Thoracic aorta (tissue), 2 donors: ENCODE results near the gene ACYP2. TPM values are rescaled to one million over a fixed set of nuclear protein-coding genes. Genes with fewer than 3 reads are reported as not detected.
"Not testable (repeated sequence)": the region's sequence is repeated elsewhere in the genome, so short reads cannot be mapped to it uniquely, and the experiment has no call there.

ENCODE experiments used
- ATAC-seq: fragments of 150-250 bp; one replicate; pipeline ENCODE4 v1.8.0; 2017; ENCODE audit warnings: low read depth; ENCODE audit not compliant: insufficient number of reproducible peaks, low FRiP score
- DNase-seq: peaks from one replicate; pipeline ENCODE4 v3.0.0-alpha.2; 2020; ENCODE audit warnings: low spot score
- H3K27ac ChIP-seq, 2 donors: fragments of 200-600 bp; sonication (generic); 1 replicate in 1 of 2; 2 replicates in 1 of 2; pipeline ENCODE4 v1.5.1; 2016; ENCODE audit warnings: mild to moderate bottlenecking in 2 of 2, moderate library complexity in 2 of 2
- H3K27me3 ChIP-seq: fragments of 200-600 bp; sonication (generic); replicated peaks from 2 replicates; pipeline ENCODE4 v1.6.0; 2016; ENCODE audit warnings: mild to moderate bottlenecking; ENCODE audit not compliant: insufficient read depth
- H3K36me3 ChIP-seq: fragments of 200-600 bp; sonication (generic); one replicate; pipeline ENCODE4 v1.5.1; 2016
- H3K4me1 ChIP-seq, 2 donors: fragments of 200-600 bp; sonication (generic); 1 replicate in 1 of 2; 2 replicates in 1 of 2; pipeline versions ENCODE4 v1.5.1 to v1.6.0; 2016; ENCODE audit warnings: low read depth in 2 of 2, mild to moderate bottlenecking in 1 of 2; ENCODE audit not compliant: control insufficient read depth in 1 of 2
- H3K4me3 ChIP-seq: fragments of 200-600 bp; sonication (generic); 2 replicates; pipeline ENCODE4 v1.5.1; 2016; ENCODE audit warnings: mild to moderate bottlenecking
- H3K9me3 ChIP-seq: fragments of 200-600 bp; sonication (generic); 2 replicates; pipeline ENCODE4 v1.5.1; 2016
- total RNA-seq, 2 donors: library from RNA; depleted of rRNA; stranded (reverse); fragments of >200 nt; gene quantifications; one replicate each; pipeline versions ENCODE4 v1.1.0 to v1.2.3, GENCODE V29; 2016
- TF ChIP-seq, protein P1 (sequence below): fragments of 200-600 bp; sonication (generic); IDR thresholded peaks from one replicate; pipeline ENCODE4 v1.5.1; 2019; ENCODE audit warnings: antibody characterized with exemption

ACYP2 gene
- total RNA-seq, 2 donors from 2014 or later: 15.5 to 26.7 TPM

DNA sequence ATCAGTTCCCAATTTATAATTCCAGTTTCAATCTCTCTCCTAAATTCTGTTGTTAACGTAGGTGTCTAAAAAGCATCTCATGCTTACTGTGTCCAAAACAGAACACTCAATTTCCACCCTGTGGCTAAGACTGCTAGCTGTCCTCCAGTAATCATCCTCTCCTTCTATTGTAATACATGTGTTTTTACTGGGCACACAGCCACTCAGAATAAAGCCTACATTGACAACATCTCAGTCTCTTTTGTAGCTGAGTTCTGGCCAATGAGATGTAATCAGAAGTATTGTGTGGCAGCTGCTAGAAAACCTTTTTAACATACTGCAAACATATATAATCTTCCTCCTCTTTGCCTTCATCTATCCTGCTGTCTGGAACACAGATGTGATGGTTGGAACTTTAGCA lies 170.0 kb downstream of the ACYP2 start:
- ATAC-seq: no peak

DNA sequence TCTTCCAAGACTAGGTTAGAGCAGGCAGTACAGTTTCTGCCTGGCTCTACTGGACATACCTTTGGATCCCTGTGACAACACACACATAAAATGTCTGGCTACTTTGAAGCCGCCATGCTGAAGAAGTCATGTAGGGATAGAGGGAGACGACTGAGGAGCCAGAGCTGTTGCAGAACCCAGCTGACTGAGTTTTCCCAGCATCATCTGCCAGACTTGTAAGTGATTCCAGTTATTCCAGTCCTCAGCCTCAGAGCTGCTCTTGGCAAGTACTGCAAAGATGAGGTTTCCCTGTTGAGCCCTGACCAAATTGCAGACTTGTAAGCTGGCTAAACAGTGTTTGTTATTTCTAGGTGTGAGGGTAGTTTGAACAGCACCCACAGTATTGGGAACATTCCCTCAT lies 172.1 kb downstream of the ACYP2 start:
- TF ChIP-seq, protein P1, sequence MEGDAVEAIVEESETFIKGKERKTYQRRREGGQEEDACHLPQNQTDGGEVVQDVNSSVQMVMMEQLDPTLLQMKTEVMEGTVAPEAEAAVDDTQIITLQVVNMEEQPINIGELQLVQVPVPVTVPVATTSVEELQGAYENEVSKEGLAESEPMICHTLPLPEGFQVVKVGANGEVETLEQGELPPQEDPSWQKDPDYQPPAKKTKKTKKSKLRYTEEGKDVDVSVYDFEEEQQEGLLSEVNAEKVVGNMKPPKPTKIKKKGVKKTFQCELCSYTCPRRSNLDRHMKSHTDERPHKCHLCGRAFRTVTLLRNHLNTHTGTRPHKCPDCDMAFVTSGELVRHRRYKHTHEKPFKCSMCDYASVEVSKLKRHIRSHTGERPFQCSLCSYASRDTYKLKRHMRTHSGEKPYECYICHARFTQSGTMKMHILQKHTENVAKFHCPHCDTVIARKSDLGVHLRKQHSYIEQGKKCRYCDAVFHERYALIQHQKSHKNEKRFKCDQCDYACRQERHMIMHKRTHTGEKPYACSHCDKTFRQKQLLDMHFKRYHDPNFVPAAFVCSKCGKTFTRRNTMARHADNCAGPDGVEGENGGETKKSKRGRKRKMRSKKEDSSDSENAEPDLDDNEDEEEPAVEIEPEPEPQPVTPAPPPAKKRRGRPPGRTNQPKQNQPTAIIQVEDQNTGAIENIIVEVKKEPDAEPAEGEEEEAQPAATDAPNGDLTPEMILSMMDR: no peak
- H3K27me3 ChIP-seq: no peaks in the 10 kb centered on the region
- DNase-seq (no peak), ATAC-seq (no peak)
- peaks cover 0 to 7% of the 10 kb centered on the region in 2 donors for H3K4me1 ChIP-seq
- H3K36me3 ChIP-seq: no peaks in the 10 kb centered on the region
- no peaks in the 10 kb centered on the region for H3K9me3 ChIP-seq
- H3K27ac ChIP-seq: no peak overlapping the region
- H3K4me3 ChIP-seq: no peak overlapping the region

More for the DNA sequence above, 170.0 kb downstream of the ACYP2 start:
- no peak for DNase-seq
- Histone ChIP-seq H3K36me3 (no peaks in the 10 kb centered on the region), H3K27ac (no peak overlapping the region), H3K4me1 (peaks cover 0 to 12% of the 10 kb centered on the region in 2 donors), H3K9me3 (no peaks in the 10 kb centered on the region), H3K4me3 (no peak overlapping the region), H3K27me3 (no peaks in the 10 kb centered on the region)
- TF ChIP-seq, protein P1: no peak

DNA sequence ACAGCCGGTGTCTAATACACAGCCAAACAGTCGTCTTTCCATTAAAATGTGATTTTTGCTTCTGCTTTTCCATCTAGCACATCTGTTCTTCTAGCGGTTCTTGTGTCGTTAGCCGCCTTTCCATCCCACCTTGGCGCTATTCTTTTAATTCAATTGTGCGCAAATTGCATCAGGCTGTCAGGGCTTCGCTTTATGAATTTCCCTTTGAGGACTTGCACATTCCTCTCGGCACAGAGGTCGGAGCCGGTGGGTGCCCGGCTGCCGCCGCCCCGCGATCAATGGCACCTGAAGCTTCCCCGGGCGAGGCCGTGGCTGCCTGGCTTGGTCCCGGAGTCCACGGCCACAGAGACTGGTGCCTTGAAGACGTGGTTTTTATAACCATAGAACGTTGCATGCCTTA lies 174.5 kb downstream of the ACYP2 start:
- Histone ChIP-seq H3K36me3 (no peaks in the 10 kb centered on the region), H3K4me3 (peak overlapping the region; percentile 8), H3K27me3 (no peaks in the 10 kb centered on the region), H3K9me3 (no peaks in the 10 kb centered on the region), H3K4me1 (peaks cover 0 to 6% of the 10 kb centered on the region in 2 donors), H3K27ac (no peak overlapping the region)
- ATAC-seq (no peak), DNase-seq (no peak)
- TF ChIP-seq, protein P1: no peak

DNA sequence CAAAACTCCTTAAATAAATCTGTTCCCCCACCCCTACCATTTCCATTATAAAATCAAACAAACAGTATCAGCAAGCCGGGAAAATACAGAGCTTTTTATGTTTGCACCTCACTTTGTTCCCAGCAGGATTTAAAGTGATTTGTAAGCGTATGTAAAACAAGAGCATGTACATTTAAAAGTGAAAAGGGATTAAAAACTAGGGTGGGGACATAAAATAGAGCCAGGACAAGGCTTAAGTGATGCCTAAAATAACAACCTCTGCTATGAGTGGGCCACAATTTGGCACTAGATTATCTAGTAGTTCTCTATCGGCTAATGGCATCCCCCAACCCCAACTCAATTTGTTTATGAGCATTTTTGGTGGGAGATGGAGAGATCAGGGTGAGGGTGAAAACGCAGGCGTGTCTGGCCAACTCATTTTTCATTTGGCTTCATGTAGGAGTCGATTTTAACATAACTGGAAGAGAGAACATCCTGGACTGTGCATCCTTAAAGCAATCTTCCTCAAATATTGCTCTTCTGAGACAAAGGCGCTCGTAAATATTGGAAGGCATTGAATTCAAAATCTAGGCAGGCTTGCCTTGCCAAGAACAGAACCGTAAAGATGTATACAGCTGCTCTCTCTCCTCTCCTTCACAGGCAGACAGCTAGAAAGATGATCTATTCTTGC lies 175.1 kb downstream of the ACYP2 start:
- no peak for DNase-seq
- TF ChIP-seq, protein P1: no peak
- no peaks in the 10 kb centered on the region for H3K27me3 ChIP-seq
- ATAC-seq: no peak
- no peaks in the 10 kb centered on the region for H3K36me3 ChIP-seq
- no peak overlapping the region for H3K27ac ChIP-seq
- peaks cover 0 to 6% of the 10 kb centered on the region in 2 donors for H3K4me1 ChIP-seq
- no peaks in the 10 kb centered on the region for H3K9me3 ChIP-seq
- H3K4me3 ChIP-seq: peak overlapping the region; percentile 8

DNA sequence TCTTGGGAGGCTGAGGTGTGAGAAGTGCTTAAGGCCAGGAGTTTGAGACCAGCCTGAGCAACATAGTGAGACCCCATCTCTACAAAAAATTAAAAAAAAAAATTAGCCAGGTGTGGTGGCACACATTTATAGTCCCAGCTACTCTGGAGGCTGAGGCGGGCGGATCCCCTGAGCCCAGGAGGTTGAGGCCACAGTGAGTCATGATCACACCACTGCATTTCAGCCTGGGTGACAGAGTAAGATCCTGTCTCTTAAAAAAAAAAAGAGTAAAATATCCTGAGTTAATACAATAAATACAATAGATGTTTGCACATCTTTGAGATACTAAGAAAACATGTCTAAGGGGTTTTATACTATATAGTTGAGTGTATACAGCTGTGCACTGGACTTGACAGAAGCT lies 179.2 kb downstream of the ACYP2 start:
- H3K4me3 ChIP-seq, H3K9me3 ChIP-seq, DNase-seq, H3K4me1 ChIP-seq, ATAC-seq, H3K27ac ChIP-seq, H3K27me3 ChIP-seq, H3K36me3 ChIP-seq: not testable (repeated sequence)

DNA sequence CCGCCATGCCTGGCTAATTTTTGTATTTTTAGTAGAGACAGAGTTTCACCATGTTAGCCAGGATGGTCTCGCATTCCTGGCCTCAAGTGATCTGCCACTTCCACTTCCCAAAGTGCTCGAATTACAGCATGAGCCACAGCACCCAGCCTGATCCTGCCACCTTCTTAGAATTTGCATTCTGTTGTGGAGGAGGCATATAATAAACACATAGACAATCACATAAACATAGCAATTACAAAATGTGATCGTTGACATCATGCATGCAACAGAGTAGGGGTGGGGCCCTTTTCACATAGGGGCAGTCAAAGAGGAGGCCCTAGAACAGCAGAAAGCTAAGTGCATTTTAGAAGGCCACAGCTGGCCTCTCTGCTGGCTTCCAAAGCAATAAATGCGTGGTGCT lies 180.5 kb downstream of the ACYP2 start:
- TF ChIP-seq, protein P1: no peak

More for the DNA sequence above, 180.5 kb downstream of the ACYP2 start:
- H3K27ac ChIP-seq: no peak overlapping the region
- H3K4me1 ChIP-seq: no peaks in the 10 kb centered on the region
- ATAC-seq: no peak
- no peak for DNase-seq
- H3K4me3 ChIP-seq: no peak overlapping the region
- H3K36me3 ChIP-seq: no peaks in the 10 kb centered on the region
- H3K27me3 ChIP-seq: no peaks in the 10 kb centered on the region
- no peaks in the 10 kb centered on the region for H3K9me3 ChIP-seq
